GM19395 (cell line): ENCODE data around the gene RAB11FIP3.

Experiments
- ATAC-seq: cut with Tn5 transposase; IDR thresholded peaks from one replicate; pipeline ENCODE4 v1.9.1; 2021; ENCODE audit warnings: mild to moderate bottlenecking, moderate library complexity; ENCODE audit not compliant: unreplicated experiment

RAB11FIP3 gene

DNA sequence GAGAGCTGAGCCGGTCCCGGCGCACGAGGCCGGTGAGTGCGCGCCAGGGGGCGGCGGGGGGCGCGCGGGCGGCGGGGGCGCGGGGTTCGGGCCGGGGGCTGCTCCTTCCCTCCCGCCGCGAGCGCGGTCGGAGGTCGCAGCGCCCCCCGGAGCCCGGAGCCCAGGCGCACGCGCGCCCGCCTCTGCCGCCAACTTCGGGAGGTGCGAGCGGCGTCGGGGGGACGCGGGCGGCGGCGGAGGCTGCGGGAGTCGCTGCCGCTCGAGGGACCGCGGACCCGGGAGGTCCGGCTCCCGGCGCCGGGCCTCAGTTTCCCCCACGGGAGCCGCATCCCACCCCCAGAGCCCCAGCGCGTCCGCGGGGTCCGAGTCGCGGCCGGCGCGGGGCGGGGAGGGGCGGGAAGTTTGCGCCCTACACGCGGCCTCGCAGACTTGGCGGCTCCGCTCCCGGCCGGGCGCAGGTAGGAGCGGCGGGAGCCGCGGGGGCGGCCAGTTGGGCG lies 134.8 kb downstream of the RAB11FIP3 start, which contains the start of gene PRR35:
Gene PRR35 (plus strand): TSS at position 191 of the 497 bp plus-strand sequence. CDS start 2,901 bp downstream, outside the sequence.
- ATAC-seq = no peak

DNA sequence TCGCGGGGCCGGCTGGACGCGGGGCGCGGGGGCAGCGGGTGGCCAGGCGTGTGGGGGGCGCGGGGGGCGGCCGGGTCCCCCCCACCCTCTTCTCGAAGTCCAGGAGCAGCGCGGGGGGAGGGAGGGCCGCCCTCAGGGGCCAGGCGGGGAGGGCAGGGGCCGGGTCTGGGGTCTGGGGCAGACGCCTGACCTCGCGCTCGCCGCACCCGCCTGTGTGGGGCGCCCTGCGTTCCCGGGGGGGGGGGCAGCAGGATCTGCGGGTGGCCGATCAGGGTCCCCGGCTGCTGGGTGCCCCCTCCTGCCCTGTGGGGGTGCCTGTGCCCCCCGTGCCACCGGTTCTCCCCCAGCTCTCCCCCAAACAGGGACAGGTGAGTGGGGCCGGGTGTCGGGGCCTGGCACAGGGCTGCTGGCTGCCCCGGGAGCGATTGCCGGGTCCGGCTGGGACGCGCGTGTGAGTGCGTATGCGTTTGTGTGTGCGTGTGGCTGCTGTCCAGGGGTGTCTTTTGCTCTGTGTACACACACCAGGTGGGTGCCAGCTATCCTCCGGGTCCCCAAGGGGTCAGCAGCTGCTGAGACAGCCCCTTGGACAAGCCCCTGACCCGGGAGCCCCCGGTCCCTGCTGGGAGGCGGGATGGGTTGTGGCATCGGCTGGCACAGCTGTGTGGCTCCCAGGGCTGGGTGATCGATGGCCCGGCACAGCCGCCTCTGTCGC lies 135.4 kb downstream of the RAB11FIP3 start:
- ATAC-seq = no peak

DNA sequence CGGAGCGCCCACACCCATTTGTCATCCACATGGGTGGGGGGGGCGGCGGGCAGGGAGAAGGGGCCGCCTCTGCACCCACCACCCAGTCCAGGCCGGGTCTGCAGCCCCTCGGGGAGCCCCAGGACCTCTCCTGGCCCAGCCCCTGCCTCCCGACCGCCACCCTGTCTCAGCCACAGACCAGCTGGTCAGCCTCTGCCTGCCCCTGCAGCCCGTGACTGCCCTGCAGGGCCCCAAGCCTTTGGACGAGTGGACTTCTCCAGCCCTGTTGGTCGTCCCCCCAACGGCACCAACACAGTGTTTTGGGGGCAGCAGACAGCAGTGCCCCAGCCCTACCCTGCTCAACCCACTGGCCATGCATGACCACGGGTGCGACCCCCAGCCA lies 136.0 kb downstream of the RAB11FIP3 start:
- ATAC-seq = no peak

DNA sequence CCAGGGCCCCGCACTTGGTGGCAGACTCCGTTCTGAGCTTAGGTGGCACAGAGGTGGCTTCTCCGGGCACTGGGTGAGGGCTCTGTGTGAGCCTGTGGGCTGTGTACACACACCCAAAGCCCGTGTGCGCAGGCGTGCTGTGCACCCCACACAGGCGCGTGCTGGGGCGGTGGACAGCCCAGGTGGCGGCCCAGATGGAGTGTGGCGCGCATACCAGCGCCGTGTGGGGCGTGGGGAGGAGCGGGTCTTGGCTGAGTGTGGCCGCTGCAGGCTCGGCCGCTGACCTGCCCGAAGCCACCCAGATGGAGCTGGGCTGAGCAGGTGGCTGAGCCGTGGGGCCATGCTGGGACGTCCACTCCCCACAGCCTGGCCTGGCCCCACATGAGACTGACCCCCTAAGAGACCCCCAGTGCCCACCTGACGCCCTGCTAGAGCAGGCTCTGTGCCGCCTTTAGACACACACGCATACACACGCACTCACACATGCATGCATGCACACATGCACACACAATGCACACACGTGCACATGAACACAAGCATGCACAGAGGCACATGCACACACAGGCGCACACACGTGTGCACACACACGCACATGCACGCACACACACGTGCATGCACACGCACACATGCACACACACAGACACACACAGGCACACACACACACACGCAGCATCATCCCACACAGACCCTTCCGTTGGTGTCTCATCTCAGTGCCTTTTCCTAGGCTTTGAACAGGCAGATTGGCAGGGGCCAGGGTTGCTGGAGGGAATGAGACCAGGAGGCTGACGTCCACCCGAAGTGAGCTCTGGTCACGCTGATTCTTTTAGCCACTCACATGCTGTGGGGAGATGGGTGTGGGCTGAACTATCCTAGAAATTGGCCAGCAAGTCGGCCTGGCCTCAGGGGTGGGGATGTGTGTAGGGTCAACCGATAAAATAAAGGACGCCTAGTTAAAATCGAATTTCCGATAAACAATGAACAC lies 136.8 kb downstream of the RAB11FIP3 start:
- no peak for ATAC-seq

DNA sequence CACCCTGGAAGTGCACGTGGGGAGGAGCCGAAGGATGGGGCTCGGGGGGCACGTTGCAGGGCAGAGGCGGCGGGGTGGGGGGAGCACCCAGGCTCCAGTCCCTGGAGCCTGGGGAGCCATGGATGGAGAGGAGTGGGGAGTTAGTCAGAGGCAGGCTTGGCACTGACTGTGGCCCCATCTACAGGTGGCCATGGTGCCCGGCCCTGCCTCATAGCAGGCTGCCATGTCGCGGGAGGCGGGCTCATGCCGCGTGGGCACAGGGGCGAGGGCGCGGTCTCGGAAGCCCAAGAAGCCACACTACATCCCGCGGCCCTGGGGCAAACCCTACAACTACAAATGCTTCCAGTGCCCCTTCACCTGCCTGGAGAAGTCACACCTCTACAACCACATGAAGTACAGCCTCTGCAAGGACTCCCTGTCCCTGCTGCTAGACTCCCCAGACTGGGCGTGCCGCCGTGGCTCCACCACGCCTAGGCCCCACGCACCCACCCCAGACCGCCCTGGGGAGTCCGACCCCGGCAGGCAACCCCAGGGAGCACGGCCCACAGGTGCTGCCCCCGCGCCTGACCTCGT lies 137.7 kb downstream of the RAB11FIP3 start:
- no peak for ATAC-seq

DNA sequence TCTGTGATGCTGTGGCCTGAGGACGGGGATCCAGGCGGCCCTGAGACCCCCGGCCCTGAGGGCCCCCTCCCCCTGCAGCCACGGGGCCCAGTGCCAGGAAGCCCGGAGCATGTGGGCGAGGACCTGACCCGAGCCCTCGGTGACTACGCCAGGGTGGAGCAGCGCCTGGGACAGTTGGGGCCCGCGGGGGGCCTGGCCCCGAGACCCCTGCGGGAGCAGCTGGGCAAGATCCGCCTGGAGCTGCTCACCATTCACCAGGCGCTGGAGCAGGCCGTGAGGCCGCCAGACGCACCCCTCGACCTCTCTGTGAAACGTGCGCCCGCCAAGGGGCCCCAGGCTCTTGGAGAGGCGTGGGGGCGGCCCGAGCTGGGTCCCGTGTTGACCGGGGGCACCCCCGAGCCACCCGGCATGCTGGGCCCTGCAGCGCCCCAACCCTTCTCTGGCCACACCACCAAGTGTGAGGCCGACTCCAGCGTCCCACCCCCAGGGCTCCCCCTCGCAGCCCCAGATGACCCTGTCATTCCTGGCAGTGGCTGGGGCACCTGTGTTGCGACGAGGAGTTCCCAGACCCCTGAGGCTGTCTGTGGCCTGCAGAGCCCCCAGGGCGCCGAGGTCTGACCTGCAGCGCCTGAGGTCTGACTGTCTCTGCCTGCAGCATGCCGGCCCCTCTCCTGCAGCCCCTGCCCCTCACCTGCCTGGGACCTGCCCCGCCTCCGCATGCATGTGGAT lies 139.4 kb downstream of the RAB11FIP3 start:
- ATAC-seq = no peak

DNA sequence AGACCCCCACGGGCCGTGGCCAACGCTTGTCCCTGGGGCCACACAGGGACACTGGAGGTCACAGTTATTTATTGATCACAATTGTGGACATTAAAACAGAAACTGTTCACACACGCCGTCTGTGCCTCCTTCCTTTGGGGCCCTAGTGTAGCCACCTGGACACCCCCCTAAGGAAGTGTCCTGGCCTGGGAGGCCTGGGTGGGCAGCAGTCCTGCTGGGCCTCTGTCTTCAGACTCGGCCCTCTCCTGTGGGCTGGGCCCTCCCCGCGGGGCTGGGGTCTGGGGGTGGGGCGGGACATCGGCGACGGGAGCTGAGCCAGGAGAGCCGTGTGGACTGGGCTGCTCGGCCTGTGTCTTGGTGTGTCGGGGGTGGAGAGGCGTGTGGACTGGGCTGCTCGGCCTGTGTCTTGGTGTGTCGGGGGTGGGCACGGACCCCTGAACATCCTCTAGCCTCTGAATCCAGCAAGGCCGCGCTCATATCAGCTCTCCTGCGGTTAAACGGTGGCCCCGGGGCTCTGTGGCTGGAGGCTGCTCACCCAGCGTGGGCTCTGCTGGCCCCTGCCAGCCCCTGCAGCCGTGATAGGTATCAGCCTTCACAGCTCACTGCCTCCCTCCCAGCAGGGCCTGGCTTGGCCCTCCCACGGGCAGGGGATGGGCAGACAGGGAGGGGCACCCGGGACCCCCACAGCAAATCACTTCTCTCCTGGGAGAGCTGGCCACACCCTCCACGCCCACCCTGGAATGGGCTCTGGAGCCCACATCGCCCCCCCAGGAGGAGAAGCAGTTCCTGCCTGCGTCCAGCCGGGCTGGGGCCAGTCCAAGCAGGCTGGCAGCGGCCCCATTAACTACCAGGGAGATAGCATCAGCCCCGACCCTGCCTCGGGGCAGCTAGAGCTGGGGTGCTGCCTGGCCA lies 140.2 kb downstream of the RAB11FIP3 start:
- ATAC-seq = no peak

DNA sequence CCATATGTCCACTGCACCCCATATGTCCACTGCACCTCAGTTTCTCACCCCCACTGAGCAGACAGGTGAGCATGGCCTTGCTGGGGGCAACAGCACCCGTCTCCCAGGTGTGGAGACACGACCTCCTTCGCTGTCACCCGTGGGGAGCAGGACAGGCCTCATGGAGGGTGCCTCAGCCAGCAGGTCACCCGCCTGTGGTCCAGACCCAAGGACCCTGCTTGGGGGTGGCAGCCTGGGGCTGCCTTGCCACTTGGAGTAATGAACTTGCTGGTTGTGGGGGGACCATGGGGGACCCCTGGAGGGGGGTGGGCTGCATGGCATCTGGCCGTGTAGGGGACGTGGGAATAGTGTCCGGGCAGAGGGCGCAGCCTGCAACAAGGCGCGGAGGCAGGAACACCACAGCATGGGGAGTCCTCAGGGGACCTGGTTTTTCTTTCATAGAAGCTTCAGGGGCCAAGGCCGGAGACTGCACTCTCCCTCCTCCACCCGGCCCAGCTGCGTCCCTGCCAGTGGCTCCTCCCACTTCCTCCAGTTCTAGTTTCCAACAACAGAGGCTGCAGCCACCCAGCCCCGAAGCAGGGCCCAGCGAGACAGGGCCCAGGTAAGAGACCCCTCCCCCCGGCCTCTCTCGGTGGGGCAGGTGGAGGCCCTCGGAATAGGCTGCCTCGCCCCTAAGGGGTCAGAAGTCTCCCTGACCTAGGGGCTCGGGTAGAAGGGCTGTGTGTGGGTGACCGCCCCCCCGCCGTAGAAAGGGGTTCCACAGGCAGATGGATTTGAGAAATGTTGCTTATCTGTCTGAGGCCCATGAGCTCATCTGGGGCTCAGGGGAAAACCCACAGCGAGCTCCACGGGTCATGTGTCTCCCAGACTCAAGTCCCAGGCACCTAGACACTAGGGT lies 141.3 kb downstream of the RAB11FIP3 start, which contains the start of gene NHLRC4:
Gene NHLRC4 (plus strand): TSS at position 531 of the 898 bp plus-strand sequence. CDS start 1,043 bp downstream, outside the sequence.
- no peak for ATAC-seq

DNA sequence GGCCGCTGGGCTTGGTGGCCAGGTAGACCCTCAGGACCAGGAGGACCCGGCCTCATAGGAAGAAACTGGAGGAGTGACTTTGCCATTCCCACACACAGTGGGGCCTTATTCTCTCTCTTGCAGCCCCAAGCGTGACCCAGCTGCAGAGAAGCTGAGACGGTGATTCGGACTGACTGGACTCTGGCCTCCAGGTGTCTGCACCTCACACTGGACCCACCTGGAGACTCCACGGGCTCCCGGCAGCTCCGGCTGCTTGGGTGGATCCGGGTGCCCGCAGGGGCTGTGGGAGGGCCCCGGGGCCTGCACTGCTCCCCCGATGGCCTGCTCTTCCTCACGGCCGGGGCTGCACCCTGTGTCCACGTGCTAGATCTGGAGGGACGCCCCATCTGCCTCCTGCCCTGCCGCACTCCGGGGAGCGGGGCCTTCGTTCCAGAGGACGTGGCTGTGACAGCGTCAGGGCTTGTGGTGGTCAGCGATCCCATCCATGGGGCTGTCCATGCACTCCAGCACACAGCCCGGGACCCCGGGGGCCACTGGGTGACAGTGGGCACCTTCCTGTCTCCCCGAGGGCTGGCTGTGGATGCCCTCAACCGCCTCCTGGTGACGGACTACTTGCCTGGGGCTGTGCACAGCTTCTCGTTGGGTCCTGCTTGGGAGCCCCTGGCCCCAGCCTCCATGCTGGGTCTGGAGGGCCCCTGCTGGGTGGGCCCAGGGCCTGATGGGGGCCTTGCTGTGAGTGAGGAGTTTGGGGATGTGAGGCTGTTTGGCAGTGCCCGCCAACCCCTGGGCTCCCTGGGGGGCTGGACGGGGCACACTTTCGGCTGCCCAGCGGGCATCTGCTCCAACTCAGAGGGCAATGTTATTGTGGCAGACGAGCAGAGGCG lies 142.2 kb downstream of the RAB11FIP3 start:
- ATAC-seq = no peak

DNA sequence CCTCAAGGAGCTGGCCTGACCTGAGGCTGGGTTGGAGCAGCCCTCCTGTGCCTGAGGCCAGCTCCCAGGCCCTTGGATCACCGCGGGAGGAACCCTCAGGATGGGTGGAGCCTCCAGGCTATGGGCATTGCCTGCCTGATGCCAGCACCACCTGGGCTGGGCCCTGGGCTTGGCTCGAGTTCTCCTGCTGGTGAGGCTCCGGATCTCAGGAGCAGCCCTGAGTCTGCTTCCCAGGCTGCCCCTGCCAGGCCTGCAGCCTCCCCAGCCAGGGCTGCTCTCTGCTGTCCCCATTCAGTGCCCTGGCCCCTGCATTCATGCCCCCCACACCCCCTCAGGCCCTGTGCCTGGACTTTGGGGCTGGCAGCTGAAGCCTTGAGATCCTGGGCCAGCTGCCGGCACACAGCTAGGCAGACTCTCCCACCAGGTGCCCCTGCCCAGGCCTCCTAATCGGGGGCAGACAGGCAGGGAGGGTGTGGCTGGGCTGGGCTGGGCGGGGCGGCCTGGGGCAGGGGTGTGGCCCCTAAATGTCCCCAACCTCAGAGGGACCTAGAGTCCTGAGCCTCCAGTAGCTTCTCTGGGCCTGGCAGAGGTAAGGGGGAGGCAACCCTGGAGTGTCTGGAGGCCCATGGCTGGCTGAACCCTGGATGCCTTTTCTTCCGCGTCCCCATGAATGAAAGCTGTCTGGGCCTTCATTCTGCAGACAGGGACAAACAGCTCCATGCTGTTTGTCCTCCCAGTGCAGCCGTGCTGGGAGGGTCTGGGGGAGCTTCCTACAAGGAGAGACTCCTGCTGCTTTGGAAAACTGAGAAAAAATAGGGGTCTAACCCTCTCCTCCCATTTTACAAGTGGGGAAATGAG lies 143.2 kb downstream of the RAB11FIP3 start:
- ATAC-seq = no peak

DNA sequence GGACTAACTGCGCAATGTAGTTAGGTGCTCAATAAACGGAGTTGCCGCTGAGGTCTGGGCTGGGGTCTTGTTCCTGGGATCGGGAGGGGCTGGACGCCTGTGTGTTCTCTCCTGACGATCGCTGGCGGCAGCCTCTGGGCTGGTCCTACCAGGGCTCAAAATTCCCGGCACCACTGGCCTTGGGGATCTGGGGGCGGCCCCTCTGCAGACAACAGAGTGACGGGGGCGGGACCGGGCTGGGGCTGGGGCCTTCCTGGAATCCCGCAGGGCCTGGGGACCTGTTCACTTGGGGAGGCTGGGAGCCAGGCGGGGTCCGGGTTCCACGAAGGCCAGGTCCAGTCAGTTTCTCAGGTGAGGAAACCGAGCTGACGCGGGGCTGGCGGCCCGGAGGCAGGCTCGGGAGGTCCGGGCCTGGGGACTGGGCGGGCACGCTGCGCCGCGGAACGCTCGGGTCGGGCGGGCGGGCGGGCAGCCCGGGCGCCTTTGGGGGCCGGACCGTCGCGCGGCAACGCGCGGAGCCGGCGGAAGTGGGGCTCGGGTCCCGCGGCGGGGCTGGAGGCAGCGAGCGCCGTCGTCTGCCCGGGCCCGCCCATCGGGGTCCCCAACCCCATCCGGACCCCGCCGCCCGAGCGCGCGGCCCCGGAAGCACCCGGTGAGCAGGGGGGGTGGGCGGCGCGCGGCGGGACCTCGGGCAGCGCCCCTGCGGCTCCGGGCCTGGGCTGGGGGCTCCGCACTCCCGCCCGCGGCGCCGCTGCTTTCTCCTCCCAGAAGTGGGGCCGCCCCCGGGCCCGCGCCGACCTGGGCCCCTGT lies 144.2 kb downstream of the RAB11FIP3 start, which contains the start of gene PIGQ:
Gene PIGQ (plus strand): TSS at position 524 of the 810 bp plus-strand sequence. CDS start 4,107 bp downstream, outside the sequence.
- no peak for ATAC-seq
